NCI-H1694 treated with DMSO at 0.1 percent for 48 hours (cell line): ENCODE measurements around the gene BCS1L.

Experiments used
- DNase-seq: peaks from one replicate; lab custom pipeline; 2025; lab: John Stamatoyannopoulos, UW

Gene BCS1L

DNA sequence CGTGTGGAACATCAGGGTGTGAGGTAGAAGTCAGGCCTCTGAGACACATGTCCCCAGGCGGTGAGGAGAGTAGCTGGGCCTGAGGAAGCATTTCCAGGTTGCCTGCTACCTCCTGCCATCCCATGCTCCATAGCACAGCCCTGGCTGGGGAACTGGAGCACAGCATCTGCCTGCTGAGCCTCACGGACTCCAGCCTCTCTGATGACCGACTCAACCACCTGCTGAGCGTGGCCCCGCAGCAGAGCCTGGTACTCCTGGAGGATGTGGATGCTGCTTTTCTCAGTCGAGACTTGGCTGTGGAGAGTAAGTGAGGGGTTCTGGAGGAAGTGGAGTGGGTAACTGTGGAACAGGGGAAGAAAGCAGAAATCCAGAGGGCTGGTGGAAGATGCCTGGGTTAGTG, 2.9 kb downstream of the BCS1L start:
- DNase-seq = no peak

DNA sequence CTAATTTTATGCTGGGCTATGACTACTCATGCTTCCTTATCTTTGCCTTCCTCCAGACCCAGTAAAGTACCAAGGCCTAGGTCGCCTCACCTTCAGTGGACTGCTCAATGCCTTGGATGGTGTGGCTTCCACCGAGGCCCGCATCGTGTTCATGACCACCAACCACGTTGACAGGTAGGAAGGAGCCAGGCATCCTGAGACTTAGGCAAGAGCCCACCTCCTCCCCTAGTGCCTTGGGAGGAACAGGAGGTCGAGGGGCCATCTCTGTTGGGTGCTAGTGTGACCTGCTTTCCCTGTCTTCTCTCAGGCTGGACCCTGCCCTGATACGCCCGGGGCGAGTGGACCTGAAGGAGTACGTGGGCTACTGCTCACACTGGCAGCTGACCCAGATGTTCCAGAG, 3.3 kb downstream of the BCS1L start:
- DNase-seq = no peak

GRCh38 chr2:218663901-218664300, 4.4 kb downstream of the BCS1L start:
- no peak for DNase-seq

- DNase-seq = no peak
Measured at GRCh38 chr2:218664653-218665052, 5.2 kb downstream of the BCS1L start.

DNA sequence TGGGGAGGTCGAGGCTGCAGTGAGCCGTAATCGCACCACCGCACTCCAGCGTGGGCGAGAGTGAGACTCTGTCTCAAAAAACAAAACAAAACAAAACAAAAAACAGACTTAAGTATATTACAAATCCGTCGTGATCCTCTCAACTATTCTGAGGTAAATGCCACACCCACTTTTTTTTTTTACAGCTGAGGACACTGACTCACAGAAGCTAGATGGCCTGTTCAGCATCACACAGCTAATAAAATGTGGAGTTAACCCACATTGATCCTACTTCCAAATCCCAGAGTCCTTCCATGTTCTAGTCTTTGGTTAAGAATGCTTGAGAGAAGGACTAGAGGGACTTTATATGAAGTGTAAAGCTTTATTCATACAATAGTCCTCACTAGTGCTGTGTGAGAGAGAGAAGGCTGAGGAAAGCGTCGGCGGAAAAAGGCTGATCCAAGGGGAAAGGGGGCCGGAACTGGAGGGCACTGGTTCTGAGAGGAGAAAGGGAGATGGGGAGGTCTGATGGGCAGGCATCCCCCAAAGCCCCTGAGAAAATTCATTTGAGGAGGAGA, 11.7 kb downstream of the BCS1L start:
- no peak for DNase-seq

DNA sequence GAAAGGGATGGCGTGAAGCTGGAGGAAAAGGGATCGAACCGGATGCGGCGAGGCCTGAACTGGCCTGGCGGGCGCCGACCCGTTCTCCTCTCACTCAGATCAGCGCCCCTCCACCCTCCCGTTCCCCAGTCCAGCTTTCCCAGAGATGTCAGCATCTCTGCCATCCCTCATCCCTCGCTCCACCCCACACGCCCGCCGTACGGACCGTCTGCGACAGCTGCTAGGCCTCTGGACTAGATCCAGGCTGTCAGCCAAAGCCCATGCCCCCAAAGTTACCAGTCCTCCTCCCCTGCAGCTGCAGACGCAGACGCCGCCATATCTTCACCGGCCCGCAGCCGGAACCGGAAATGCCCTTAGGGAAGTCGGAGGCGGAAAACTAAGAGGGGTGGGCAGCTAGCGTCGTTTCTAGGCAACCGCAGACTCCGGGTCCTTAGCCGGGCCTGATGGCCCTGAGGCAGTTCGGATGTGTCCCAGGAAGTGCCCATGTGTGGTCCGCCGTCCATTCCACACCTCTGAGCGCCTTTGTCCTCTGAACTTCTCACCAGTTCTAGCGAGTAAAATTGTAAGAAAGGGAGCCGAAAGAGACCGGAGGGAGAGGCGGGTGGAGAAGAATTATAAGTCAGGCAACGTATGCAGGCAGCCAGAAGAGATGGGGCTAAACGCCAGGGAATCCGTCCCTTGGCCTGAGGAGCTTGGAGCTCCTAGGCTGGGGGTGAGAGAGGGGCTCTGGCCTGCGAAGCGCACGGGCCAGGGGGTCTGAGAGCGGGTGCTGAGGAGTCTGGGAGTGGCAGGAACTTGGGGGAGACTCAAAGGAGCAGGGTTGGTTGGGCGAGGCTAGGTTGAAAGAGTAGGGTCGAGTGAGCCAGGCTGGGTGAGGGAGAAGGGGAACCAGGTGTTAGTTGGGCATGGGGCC, 12.4 kb downstream of the BCS1L start, which contains the start of the genes RNF25 and STK36:
RNF25 (minus strand) TSS at position 349 of the 913 bp plus-strand sequence; CDS start at position 317, 32 bp downstream.
STK36 (plus strand) TSS at position 433 of the 913 bp plus-strand sequence. CDS start 744 bp downstream, outside the sequence.
- peak; percentile 88 for DNase-seq

DNA sequence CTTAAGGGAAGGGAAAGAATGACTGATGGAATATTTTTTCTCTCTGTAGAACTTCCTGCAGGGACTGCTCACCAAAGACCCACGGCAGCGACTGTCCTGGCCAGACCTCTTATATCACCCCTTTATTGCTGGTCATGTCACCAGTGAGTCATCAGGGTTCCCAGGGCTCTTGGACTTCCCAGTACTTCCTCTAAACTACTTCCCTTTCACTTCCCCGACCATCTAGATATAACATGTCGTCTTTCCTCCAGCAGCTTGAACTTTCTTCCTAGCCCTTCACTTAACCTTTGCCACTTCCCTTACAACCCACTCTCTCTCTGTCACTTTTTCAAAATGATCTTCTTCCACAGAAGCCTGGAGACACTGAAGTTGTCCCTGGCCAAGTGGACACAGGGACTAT, 19.6 kb downstream of the BCS1L start:
- no peak for DNase-seq

- DNase-seq = no peak
Measured at GRCh38 chr2:218680061-218680460, 20.6 kb downstream of the BCS1L start.

GRCh38 chr2:218687400-218688060, 28.0 kb downstream of the BCS1L start:
- DNase-seq = peak; percentile 77

- no peak for DNase-seq
Measured at GRCh38 chr2:218691234-218691633, 31.8 kb downstream of the BCS1L start.

GRCh38 chr2:218694405-218695145, 35.1 kb downstream of the BCS1L start:
- no peak for DNase-seq

GRCh38 chr2:218698885-218699284, 39.4 kb downstream of the BCS1L start:
- no peak for DNase-seq

- no peak for DNase-seq
Measured at GRCh38 chr2:218701806-218702205, 42.3 kb downstream of the BCS1L start.

GRCh38 chr2:218703341-218703740, 43.9 kb downstream of the BCS1L start:
- no peak for DNase-seq

- DNase-seq = no peak
Measured at GRCh38 chr2:218708086-218708485, 48.6 kb downstream of the BCS1L start.

DNA sequence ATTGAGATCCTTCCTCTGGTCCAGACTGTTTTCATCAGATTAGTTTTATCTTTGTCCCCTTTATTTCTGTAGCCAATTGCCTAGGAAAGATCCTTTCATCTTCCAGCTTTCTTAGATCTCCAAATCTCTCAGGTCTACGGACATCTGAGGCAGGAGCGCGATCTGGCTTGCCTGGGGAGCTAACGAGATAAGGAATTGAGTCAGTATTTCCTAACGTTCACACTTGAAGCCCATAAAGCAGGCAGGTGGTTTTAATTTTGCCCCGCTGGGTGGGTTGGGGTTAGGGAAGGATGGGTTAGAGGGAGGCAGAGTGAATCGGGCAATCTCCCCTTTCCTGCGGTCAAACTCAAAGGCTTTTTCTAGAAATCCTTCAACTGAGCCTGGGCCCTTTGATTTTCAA, 50.4 kb downstream of the BCS1L start:
- no peak for DNase-seq

DNA sequence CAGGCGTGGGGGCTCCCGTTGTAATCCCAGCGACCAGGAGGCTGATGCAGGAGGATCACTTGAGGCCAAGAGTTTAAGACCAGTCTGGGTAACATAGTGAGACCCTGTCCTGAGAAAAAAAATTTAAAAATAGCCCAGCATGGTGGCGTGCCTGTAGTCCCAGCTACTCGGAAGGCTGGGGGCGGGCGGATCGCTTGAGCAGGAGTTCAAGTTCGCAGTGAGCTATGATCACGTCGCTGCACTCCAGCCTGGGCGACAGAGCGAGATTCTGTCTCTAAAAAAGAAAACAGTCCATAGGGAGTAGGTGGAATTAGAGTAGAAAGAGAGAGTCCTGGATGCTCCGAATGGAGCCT, 50.8 kb downstream of the BCS1L start:
- no peak for DNase-seq

DNA sequence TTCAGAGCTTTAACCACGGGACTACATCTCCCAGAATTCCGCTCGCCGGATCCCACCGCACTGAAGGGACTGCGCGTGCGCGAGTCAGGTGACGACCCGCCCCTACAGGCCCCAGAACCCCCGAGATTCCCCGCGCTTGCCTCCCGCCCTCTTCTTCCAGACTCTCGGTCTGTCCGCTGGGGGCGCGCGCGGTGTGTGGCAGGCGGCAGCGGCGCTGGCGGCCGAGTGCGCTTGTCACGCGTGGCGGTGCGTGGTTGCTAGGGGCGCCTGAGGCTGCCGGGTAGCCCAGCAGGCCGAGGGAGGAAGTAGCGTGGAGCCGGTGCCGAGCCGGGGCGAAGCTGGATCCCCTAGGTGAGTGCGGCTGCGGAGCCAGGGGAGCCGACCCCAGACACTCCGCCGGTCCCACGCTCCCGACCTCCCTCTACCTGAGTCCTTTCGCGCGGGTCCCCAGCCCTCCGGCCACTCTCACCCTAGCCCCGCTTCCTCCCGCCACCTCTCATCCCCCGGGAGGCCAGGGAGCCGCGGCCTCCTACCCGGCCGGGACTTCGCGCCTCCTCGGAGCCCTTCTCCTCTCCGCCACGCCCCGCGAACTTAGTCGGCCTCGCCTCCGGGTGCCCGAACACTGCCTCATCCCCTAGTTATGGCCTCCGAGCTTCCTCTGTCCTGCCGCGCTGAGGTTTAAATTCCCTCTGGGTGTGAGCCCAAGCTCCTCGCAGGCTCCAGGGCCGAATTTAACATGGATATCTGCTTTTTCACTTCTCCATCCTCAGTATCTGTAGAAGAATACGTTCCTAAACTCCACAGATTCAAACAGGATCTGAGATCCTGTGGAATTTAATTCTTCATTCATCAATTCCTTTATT, 51.4 kb downstream of the BCS1L start, which contains the start of gene TTLL4:
TTLL4 (plus strand) TSS at position 149 of the 863 bp plus-strand sequence. CDS start 26,842 bp downstream, outside the sequence.
- peak; percentile 93 for DNase-seq

- DNase-seq = no peak
Measured at GRCh38 chr2:218711550-218711929, 52.1 kb downstream of the BCS1L start.
